ENCODE measurements around the gene ELFN1.

The ELFN1 gene

DNA sequence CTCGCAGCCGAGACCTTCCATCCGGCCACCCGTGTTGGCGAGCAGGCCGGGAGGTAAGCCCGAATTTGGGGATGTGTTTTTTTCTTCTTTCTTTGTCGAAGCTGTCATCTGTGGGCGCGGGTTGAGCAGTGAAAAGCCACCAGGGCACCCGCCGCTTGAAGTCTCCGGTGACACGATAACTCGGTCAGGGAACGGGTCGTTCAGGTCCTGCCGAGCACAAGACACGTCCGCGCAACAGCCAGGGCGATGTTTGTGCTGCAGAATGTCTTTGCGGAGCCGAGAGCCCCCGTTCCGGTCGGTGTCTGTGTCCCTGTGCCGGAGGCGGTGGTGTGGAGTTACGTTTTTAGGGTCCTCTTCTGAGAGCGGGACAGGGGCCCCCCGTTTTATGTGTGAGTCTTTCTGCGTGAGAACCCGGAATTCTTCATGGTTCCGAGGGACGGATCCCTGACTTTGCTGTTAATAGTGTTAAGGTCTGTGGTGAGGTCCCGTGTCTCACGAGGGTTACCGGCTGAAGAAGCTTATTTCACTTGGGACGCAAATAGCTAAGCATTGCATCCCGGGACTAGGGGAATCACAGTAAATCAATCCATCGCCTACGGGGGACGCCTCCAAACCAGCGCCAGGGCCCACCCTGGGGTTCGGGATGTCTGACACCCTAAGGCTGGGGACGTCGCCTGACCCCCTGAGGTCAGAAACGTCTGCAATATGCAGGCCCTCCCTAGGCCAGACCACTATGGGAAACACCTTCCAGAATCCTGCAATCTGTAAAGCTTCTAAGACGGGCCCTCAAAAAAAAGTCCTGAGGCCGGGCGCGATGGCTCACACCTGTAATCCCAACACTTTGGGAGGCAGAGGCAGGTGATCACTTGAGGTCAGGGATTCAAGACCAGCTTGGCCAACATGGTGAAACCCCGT, 99.5 kb downstream of the ELFN1 start:
- Histone ChIP-seq H3K27ac (ENCODE audit: low read depth, low read length) (no peak overlapping the region), H3K9me3 (ENCODE audit: insufficient read depth, low read depth, low read length) (0 out of 2 replicates have a peak, but pooled peaks cover 2% of the 10 kb centered on the region), H3K27me3 (ENCODE audit: insufficient read depth, low read length) (no peaks in the 10 kb centered on the region), H3K4me3 (ENCODE audit: low read length) (no peak overlapping the region), H3K9ac (ENCODE audit: low read depth, low read length) (no peak overlapping the region), H3K36me3 (ENCODE audit: insufficient read depth, low read length) (no peaks in the 10 kb centered on the region), H3K4me1 (ENCODE audit: insufficient read depth, low read length) (no peaks in the 10 kb centered on the region)
- WGBS: 92% methylated on average over 54 of the region's 54 CpGs

DNA sequence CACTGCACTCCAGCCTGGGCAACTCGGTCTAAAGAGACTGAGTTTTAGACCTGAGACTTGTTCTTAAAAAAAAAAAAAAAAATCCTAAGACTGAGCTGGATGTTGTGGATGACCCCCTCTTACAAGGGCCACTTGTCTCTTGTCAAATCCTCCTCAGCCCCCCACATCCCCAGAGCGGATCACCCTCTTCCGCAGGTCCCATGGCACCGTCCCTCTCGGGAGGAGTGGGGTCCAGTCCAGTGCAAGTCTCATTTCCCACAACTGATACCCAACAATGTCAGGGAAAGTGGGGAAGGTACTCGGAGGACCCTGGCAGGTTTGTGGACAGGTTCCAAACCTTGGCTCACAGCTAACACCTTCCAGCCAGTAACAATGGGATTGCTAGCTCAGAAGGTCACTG, 100.3 kb downstream of the ELFN1 start:
- H3K36me3 ChIP-seq (ENCODE audit: insufficient read depth, low read length): no peaks in the 10 kb centered on the region
- WGBS: 95% methylated on average over 6 of the region's 6 CpGs
- H3K9ac ChIP-seq (ENCODE audit: low read depth, low read length): no peak overlapping the region
- H3K4me1 ChIP-seq (ENCODE audit: insufficient read depth, low read length): no peaks in the 10 kb centered on the region
- no peak overlapping the region for H3K27ac ChIP-seq (ENCODE audit: low read depth, low read length)
- no peaks in the 10 kb centered on the region for H3K9me3 ChIP-seq (ENCODE audit: insufficient read depth, low read depth, low read length)
- H3K27me3 ChIP-seq (ENCODE audit: insufficient read depth, low read length): no peaks in the 10 kb centered on the region
- no peak overlapping the region for H3K4me3 ChIP-seq (ENCODE audit: low read length)

DNA sequence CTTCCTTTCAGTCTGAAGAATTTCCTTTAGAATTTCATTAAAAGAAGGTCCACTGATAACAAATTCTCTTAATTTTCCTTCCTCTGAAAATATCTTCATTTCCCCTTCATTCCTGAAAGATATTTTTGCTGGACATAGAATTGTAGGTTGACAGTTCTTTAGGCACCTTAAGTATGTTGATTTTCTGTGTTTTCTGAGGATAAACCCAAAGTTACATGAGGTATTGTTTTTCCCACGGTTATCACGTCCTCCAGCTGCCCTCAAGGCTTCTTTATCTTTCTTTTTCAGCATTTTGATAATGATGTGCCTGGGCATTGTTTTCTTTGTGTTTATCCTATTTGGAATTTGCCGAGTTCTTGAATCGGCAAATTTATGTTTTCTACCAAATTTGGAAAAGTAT, 105.3 kb downstream of the ELFN1 start:
- H3K27ac ChIP-seq (ENCODE audit: low read depth, low read length): no peak overlapping the region
- no peaks in the 10 kb centered on the region for H3K27me3 ChIP-seq (ENCODE audit: insufficient read depth, low read length)
- H3K36me3 ChIP-seq (ENCODE audit: insufficient read depth, low read length): no peaks in the 10 kb centered on the region
- no peaks in the 10 kb centered on the region for H3K9me3 ChIP-seq (ENCODE audit: insufficient read depth, low read depth, low read length)
- no peak overlapping the region for H3K9ac ChIP-seq (ENCODE audit: low read depth, low read length)
- WGBS: 92% methylated on average over 4 of the region's 4 CpGs
- no peaks in the 10 kb centered on the region for H3K4me1 ChIP-seq (ENCODE audit: insufficient read depth, low read length)
- H3K4me3 ChIP-seq (ENCODE audit: low read length): no peak overlapping the region

DNA sequence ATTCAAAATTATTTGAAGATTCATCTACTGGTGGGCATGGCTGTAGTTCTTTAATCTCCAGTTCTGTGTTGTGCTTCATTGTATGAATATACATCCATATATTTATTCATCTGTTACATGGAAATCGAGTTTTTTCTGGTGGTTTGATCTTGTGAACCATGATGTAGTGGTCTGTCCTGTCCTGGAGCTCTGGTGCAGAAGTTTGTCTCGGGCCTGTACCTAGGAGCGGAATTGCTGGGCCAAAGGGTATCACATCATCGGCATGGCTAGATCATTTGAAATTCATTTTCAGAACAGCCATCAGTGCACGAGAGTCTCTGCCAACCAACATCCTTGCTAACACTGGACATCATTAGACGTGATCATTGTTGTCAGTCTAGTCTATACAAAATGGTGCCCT, 107.0 kb downstream of the ELFN1 start:
- Histone ChIP-seq H3K9ac (ENCODE audit: low read depth, low read length) (no peak overlapping the region), H3K36me3 (ENCODE audit: insufficient read depth, low read length) (no peaks in the 10 kb centered on the region), H3K9me3 (ENCODE audit: insufficient read depth, low read depth, low read length) (no peaks in the 10 kb centered on the region), H3K27ac (ENCODE audit: low read depth, low read length) (no peak overlapping the region), H3K4me1 (ENCODE audit: insufficient read depth, low read length) (no peaks in the 10 kb centered on the region), H3K4me3 (ENCODE audit: low read length) (no peak overlapping the region), H3K27me3 (ENCODE audit: insufficient read depth, low read length) (no peaks in the 10 kb centered on the region)
- WGBS: 86% methylated on average over 6 of the region's 6 CpGs

DNA sequence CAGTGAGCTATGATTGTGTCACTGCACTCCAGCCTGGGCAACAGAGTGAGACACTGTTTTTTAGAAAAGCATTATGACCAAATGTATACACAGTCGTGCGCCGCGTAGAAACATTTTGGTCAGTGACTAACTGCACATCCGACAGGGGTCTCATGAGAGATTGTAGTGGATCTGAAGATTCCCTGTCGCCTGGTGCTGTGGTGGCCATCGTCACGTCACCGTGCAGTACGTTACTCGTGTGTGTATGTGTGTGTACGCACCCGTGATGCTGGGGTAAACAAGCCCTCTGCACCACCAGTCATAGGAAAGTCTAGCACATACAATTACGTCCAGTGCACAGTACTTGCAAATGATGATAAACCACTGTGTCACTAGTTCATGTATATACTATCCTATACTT, 109.4 kb downstream of the ELFN1 start:
- H3K27ac ChIP-seq (ENCODE audit: low read depth, low read length): no peak overlapping the region
- no peaks in the 10 kb centered on the region for H3K36me3 ChIP-seq (ENCODE audit: insufficient read depth, low read length)
- no peak overlapping the region for H3K4me3 ChIP-seq (ENCODE audit: low read length)
- no peaks in the 10 kb centered on the region for H3K9me3 ChIP-seq (ENCODE audit: insufficient read depth, low read depth, low read length)
- H3K27me3 ChIP-seq (ENCODE audit: insufficient read depth, low read length): no peaks in the 10 kb centered on the region
- WGBS: 93% methylated on average over 13 of the region's 14 CpGs
- H3K4me1 ChIP-seq (ENCODE audit: insufficient read depth, low read length): no peaks in the 10 kb centered on the region
- H3K9ac ChIP-seq (ENCODE audit: low read depth, low read length): no peak overlapping the region

DNA sequence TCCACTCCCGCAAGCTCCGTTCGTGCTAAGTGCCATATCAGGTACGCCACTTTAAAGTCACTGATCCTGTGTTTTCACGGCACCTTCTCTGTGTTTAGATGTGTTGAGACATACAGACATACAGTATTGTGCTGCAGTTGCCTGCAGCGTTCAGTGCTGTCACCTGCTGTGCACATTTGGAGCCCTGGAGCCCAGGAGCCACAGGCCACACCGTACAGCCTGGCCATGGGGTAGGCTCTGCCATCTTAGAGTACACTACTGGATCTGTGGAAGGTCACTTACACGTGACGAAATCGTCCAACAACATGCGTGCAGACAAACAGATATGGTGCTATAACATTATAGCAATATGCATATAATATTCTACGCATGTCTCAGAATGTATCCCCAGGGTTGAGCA, 111.3 kb downstream of the ELFN1 start:
- H3K27ac ChIP-seq (ENCODE audit: low read depth, low read length): no peak overlapping the region
- H3K27me3 ChIP-seq (ENCODE audit: insufficient read depth, low read length): no peaks in the 10 kb centered on the region
- no peak overlapping the region for H3K9ac ChIP-seq (ENCODE audit: low read depth, low read length)
- no peak overlapping the region for H3K4me3 ChIP-seq (ENCODE audit: low read length)
- no peaks in the 10 kb centered on the region for H3K4me1 ChIP-seq (ENCODE audit: insufficient read depth, low read length)
- H3K36me3 ChIP-seq (ENCODE audit: insufficient read depth, low read length): no peaks in the 10 kb centered on the region
- WGBS: 93% methylated on average over 12 of the region's 12 CpGs
- H3K9me3 ChIP-seq (ENCODE audit: insufficient read depth, low read depth, low read length): peaks cover 7% of the 10 kb centered on the region

DNA sequence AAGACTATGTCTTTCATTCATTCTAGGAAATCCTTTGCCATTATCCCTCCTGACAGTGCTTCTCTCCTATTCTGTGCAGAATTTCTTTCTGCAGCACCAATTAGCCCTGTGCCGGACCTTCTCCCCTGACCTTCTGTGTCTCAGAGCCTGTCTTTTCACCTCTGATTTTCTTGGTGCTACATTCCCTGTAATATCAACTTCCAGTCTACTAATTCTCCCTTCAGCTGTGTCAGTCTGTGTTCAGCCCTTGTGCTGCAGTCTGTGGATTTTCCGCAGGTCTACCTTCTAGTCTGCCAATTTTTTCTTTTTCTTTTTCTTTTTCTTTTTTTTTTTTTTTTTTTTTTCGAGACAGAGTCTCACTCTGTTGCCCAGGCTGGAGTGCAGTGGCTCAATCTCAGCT, 115.8 kb downstream of the ELFN1 start:
- Histone ChIP-seq H3K27ac (ENCODE audit: low read depth, low read length) (no peak overlapping the region), H3K36me3 (ENCODE audit: insufficient read depth, low read length) (no peaks in the 10 kb centered on the region), H3K9me3 (ENCODE audit: insufficient read depth, low read depth, low read length) (peaks cover 7% of the 10 kb centered on the region), H3K27me3 (ENCODE audit: insufficient read depth, low read length) (no peaks in the 10 kb centered on the region), H3K4me3 (ENCODE audit: low read length) (no peak overlapping the region), H3K4me1 (ENCODE audit: insufficient read depth, low read length) (no peaks in the 10 kb centered on the region), H3K9ac (ENCODE audit: low read depth, low read length) (no peak overlapping the region)
- 87% methylated on average over 3 of the region's 3 CpGs for WGBS

DNA sequence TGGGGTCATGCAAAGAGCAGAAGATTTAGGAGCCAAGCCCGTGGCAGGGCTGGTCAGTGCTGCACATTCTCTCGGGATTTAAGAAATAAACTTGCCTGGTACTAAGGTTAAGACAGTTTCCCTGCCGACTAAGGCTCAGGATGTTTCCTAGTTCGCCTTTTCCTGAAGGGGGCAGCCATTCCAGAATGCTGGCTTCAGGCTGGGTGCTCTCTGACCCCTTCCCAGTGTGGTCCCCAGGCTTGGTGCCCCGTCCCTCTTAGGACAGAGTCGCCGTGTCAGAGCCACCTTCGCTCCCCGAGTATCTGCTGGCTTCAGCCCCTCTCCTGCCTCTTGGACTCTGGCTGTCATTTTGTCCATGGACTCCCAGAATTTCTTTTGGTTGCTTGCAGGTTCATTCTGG, 117.2 kb downstream of the ELFN1 start:
- Histone ChIP-seq H3K9me3 (ENCODE audit: insufficient read depth, low read depth, low read length) (peaks cover 7% of the 10 kb centered on the region), H3K4me1 (ENCODE audit: insufficient read depth, low read length) (no peaks in the 10 kb centered on the region), H3K4me3 (ENCODE audit: low read length) (no peak overlapping the region), H3K27ac (ENCODE audit: low read depth, low read length) (no peak overlapping the region), H3K27me3 (ENCODE audit: insufficient read depth, low read length) (no peaks in the 10 kb centered on the region), H3K9ac (ENCODE audit: low read depth, low read length) (no peak overlapping the region), H3K36me3 (ENCODE audit: insufficient read depth, low read length) (no peaks in the 10 kb centered on the region)
- 82% methylated on average over 9 of the region's 9 CpGs for WGBS

DNA sequence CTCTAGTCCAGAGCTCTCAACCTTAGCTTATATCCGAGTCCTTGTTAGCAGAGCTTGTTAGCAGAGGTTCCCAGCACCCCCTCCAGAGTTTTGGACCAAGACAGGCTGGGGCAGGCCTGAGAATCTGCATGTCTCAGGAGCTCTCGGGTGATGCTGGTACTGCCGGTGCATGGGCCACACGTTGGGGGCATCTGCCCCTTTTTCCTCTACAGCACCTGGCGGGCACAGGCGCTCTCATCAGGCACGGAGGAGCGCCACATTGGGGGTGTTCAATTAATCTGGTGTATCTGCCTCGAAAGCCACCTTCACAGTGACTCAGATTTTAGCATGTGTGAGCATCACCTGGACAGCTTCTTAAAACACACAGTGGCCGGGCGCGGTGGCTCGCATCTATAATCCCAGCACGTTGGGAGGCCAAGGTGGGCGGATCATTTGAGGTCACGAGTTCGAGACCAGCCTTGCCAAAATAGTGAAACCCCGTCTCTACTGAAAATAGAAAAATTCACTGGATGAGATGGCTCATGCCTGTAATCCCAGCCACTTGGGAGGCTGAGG, 117.7 kb downstream of the ELFN1 start:
- H3K9me3 ChIP-seq (ENCODE audit: insufficient read depth, low read depth, low read length): peaks cover 7% of the 10 kb centered on the region
- H3K27ac ChIP-seq (ENCODE audit: low read depth, low read length): no peak overlapping the region
- 93% methylated on average over 18 of the region's 18 CpGs for WGBS
- H3K4me1 ChIP-seq (ENCODE audit: insufficient read depth, low read length): no peaks in the 10 kb centered on the region
- no peaks in the 10 kb centered on the region for H3K27me3 ChIP-seq (ENCODE audit: insufficient read depth, low read length)
- no peaks in the 10 kb centered on the region for H3K36me3 ChIP-seq (ENCODE audit: insufficient read depth, low read length)
- H3K4me3 ChIP-seq (ENCODE audit: low read length): no peak overlapping the region
- H3K9ac ChIP-seq (ENCODE audit: low read depth, low read length): no peak overlapping the region

DNA sequence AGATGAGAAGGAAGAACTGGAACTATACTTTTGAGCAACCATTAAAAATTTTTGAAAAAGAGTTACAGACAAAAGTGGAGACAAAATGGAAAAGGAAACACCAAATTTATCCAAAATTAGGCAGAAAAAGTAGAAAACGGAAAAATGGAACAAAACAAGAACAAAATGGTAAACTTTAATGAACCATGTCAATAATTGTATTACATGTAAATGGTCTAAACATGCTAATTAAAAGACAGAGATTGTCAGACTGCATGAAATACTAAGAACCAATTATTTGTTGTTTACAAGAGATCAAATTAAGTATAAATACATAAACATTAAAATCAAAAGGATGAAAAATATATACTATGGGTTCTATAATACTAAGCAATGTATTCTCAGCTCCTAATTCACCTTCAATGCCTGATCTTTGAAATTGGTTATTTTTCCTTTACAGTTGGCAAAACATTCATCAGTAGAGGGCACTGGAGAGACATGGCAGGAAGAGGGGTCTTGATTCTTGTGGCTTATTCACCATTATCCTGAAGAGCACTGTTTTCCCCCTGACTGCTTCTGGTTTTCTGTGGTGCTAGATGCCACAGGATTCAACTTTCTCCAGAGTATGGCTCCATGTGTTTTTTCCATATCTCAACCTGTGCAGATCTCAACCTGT, 124.9 kb downstream of the ELFN1 start:
- no peaks in the 10 kb centered on the region for H3K36me3 ChIP-seq (ENCODE audit: insufficient read depth, low read length)
- no peaks in the 10 kb centered on the region for H3K4me1 ChIP-seq (ENCODE audit: insufficient read depth, low read length)
- H3K9ac ChIP-seq (ENCODE audit: low read depth, low read length): no peak overlapping the region
- H3K27me3 ChIP-seq (ENCODE audit: insufficient read depth, low read length): no peaks in the 10 kb centered on the region
- no peak overlapping the region for H3K27ac ChIP-seq (ENCODE audit: low read depth, low read length)
- H3K4me3 ChIP-seq (ENCODE audit: low read length): no peak overlapping the region
- H3K9me3 ChIP-seq (ENCODE audit: insufficient read depth, low read depth, low read length): peaks cover 15% of the 10 kb centered on the region
- no CpG with 5 or more reads among the region's 1 CpG for WGBS

Data from HUES64 (cell line).